GM18909 (cell line): ENCODE measurements around the gene RPL10A.

Experiments used
- ATAC-seq: cut with Tn5 transposase; IDR thresholded peaks from one replicate; pipeline ENCODE4 v1.9.1; 2021; ENCODE audit warnings: mild to moderate bottlenecking; ENCODE audit not compliant: unreplicated experiment, poor library complexity

RPL10A gene

GRCh38 chr6:35474131-35474941, 6.1 kb downstream of the RPL10A start:
- ATAC-seq = no peak

- no peak for ATAC-seq
Measured at GRCh38 chr6:35474942-35475570, 6.9 kb downstream of the RPL10A start.

GRCh38 chr6:35475573-35475972, 7.4 kb downstream of the RPL10A start:
- no peak for ATAC-seq

- ATAC-seq = no peak
Measured at GRCh38 chr6:35476004-35476403, 7.8 kb downstream of the RPL10A start.

- no peak for ATAC-seq
Measured at GRCh38 chr6:35477028-35477427, 8.8 kb downstream of the RPL10A start.

- ATAC-seq = no peak
Measured at GRCh38 chr6:35477551-35478179, 9.5 kb downstream of the RPL10A start.

DNA sequence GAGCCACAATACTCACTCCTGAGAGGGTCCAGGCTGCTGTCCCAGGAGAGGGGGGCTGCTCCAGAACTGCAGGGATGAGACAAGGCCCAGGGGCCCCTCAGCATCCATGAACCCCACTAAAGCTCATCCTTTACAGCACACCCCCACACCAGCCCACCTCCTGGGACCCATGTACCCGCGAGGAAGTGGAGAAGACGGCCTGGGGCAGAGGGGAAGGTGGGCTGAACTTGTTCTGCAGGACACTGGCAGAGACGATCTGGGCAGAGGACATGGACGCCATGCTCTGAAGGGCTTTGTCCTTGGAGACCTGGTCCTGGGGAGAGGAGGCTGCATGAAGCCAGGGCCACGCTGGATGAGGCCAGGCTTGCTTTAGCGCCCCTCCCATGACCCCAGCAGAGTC, 10.1 kb downstream of the RPL10A start:
- ATAC-seq = no peak

DNA sequence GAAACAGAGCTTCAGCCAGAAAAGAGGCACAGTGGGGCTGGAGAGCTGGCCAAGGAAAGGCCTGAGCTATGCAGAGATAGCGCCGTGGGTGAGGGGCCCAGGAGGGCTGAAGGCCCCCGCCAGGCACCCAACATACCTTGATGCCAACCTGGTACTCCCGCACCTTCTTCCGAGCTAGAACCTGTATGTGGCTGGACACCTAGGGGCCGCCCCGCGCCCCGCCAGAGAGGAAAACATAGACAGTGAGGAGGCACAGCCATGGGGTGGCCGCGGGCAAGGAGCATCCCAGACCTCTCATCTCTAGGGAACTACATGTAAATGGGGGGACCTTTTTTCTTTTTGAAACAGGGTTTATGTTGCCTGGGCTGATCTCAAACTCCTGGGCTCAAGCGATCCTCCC, 12.0 kb downstream of the RPL10A start:
- no peak for ATAC-seq

- no peak for ATAC-seq
Measured at GRCh38 chr6:35481226-35481625, 13.0 kb downstream of the RPL10A start.

DNA sequence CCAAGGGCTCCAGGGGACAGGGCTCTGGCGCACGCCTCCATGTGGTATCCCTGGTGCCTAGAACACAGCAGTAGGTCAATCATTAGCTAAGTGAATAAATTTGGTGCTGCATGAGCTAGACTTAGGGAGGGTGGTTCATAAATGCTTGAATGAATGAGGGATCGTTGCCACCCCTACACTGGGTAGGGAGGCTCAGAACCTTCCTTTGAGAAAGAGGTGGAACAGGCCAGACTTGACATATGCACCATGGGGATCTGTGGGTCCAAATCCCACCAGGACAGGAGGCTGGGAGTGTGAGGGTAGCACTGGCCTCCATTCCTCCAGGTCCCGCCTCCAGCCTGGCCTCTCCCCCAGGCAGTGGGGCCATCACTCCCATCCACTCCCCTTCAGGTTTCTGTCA, 14.9 kb downstream of the RPL10A start:
- no peak for ATAC-seq

- ATAC-seq = no peak
Measured at GRCh38 chr6:35483490-35483889, 15.3 kb downstream of the RPL10A start.

- ATAC-seq = no peak
Measured at GRCh38 chr6:35483893-35484645, 15.9 kb downstream of the RPL10A start.

- no peak for ATAC-seq
Measured at GRCh38 chr6:35484921-35485392, 16.8 kb downstream of the RPL10A start.

- ATAC-seq = no peak
Measured at GRCh38 chr6:35485402-35485877, 17.2 kb downstream of the RPL10A start.

DNA sequence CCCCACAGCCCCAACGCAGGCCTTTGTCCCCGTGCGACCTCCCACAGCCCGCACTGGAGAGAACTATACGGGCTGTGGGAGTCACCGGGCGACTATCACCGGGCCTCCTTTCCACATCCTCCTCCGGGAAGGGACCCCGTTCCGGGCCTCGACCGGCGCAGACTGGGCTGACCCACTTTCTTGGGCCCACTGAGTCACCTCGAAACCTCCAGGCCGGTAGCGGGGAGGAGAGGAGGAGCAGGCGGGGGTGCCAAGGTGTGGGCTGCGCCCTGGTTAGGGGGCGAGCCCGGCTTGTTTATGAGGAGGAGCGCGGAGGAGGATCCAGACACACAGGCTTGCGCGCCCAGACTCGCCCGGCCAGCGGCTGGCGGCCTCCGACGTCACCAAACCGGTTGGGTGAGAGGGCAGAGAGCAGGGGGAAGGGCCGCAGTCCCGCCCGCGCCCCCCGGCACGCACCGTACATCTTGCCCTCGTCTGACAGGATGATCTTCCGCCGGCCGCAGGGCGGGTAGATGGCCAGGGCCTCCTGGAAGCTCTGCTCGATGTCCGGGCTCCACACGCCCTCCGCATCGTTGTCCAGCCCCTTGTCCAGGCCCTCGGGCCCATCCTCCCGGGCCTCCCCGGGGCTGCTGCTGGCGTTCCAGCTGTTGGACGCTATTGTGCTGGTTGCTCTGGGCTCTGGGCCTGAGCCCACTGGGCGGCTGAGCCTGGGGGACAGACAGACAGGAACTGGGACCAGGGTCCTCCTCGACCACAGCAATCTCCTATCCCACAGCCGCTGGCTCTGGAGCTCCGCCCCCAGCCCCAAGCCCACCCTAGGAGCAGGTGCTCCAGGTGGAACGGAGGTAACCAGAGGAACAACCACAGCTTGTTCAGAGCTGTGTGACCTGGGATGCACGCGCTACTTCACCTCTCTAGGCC, 18.1 kb downstream of the RPL10A start:
- no peak for ATAC-seq

DNA sequence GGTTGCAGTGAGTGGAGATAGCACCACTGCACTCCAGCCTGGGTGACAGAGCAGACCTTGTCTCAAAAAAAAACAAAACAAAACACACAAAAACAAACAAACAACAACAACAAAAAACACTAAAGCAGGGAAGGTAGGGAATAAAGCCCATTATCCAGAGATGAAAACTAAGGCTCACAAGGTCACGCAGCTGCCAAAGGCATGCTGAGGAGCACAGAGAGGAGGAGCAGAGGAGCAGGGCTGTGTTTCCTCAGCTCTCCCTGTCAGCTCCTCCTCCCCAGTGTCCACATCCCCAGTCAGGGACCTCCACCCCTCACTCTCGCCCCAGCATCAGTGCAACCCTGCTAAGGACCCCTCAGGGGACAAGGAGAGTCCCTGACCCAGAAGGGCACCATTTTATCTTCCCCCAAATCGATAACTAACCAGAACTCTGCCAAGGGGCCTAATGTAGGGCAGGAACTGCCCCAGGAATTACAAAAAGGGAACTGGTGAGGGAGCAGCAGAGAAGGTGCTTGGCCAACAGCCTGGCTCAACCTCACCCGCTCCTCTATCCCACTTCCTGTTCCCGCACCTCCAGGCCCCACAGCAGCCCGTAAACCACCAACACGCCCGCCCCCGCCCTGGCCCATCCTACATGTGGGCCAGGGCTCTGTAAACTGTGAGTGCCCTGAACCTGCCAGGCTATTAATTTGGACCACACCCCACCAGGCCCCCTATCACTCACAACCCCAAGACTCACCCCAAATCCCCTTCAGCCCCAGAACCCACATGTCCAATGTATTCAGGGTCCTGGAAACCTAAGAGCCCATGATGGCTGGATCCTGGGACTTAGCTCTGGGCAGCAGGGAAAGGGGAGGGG, 19.7 kb downstream of the RPL10A start:
- ATAC-seq = no peak

DNA sequence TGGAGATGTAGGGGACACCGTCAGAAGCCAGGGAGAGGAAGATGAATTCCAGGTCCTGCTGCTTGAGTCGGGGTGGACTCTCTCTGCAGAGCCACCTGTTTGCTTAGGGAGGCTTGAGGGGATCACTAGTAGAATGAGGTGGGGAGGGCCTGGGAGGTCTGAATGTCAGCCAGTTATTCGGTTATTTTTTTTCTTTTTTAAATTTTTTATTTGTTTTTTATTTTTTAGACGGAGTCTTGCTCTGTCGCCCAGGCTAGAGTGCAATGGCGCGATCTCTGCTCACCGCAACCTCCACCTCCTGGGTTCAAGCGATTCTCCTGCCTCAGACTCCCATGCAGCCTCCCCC, 20.3 kb downstream of the RPL10A start:
- no peak for ATAC-seq

- ATAC-seq = no peak
Measured at GRCh38 chr6:35489066-35489465, 20.9 kb downstream of the RPL10A start.
